ENCODE measurements around the gene CA10.

The CA10 gene

GRCh38 chr17:51813140-51813783 lies 345.3 kb downstream of the CA10 start:
- no peak for DNase-seq

- DNase-seq = no peak
These were observed 351.1 kb downstream of the CA10 start for GRCh38 chr17:51807460-51807859.

GRCh38 chr17:51805765-51806164 lies 352.7 kb downstream of the CA10 start:
- DNase-seq = no peak

GRCh38 chr17:51805185-51805584 lies 353.3 kb downstream of the CA10 start:
- no peak for DNase-seq

- DNase-seq = no peak
These were observed 355.4 kb downstream of the CA10 start for GRCh38 chr17:51803161-51803560.

- no peak for DNase-seq
These were observed 356.0 kb downstream of the CA10 start for GRCh38 chr17:51802544-51802943.

- DNase-seq = no peak
These were observed 356.9 kb downstream of the CA10 start for GRCh38 chr17:51801626-51802025.

- no peak for DNase-seq
These were observed 358.5 kb downstream of the CA10 start for GRCh38 chr17:51799981-51800380.

GRCh38 chr17:51799240-51799639 lies 359.3 kb downstream of the CA10 start:
- no peak for DNase-seq

- no peak for DNase-seq
These were observed 361.4 kb downstream of the CA10 start for GRCh38 chr17:51797150-51797549.

- DNase-seq = no peak
These were observed 362.5 kb downstream of the CA10 start for GRCh38 chr17:51796026-51796425.

GRCh38 chr17:51795401-51795800 lies 363.1 kb downstream of the CA10 start:
- no peak for DNase-seq

GRCh38 chr17:51794466-51794865 lies 364.0 kb downstream of the CA10 start:
- DNase-seq = no peak

GRCh38 chr17:51793686-51794085 lies 364.8 kb downstream of the CA10 start:
- DNase-seq = no peak

GRCh38 chr17:51778842-51779241 lies 379.7 kb downstream of the CA10 start:
- no peak for DNase-seq

- no peak for DNase-seq
These were observed 388.3 kb downstream of the CA10 start for GRCh38 chr17:51770027-51770759.

GRCh38 chr17:51769231-51769630 lies 389.3 kb downstream of the CA10 start:
- no peak for DNase-seq

- DNase-seq = no peak
These were observed 389.8 kb downstream of the CA10 start for GRCh38 chr17:51768706-51769105.

GRCh38 chr17:51767287-51767686 lies 391.2 kb downstream of the CA10 start:
- DNase-seq = no peak

- no peak for DNase-seq
These were observed 393.0 kb downstream of the CA10 start for GRCh38 chr17:51765282-51766135.

- peak; percentile 34 for DNase-seq
These were observed 394.0 kb downstream of the CA10 start for GRCh38 chr17:51764387-51764971.

- DNase-seq = no peak
These were observed 395.5 kb downstream of the CA10 start for GRCh38 chr17:51763058-51763457.

- no peak for DNase-seq
These were observed 397.4 kb downstream of the CA10 start for GRCh38 chr17:51761105-51761504.
